ENCODE data around the gene TP53AIP1. TPM values are rescaled to one million over a fixed set of nuclear protein-coding genes. Genes with fewer than 3 reads are reported as not detected.

TP53AIP1 gene
- total and polyA plus RNA-seq, 2 of the 8 experiments (the other 6 are each of a cell fraction or from before 2014, with no cell fraction given) = 0.03 TPM; not detected in 1

DNA sequence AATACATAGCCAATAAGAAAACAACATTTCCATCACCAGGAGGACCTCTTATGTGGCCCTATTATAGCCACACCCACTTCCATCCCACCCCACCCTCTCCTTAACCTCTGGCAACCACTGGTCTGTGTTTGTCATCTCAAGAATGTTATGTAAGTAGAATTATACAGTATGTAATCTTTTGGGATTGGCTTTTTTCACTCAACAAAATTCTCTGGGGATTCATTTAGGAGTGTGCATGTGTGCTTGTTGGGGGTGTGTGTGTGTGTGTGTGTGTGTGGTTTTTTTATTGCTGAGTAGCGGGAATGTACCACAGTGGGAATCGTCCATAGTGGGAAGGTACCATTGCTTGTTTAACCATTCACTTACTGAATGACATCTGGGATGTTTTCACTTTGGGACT lies 46.3 kb downstream of the TP53AIP1 start:
- CTCF ChIA-PET (ENCODE audit: partially characterized antibody) = no interaction called here
- Histone ChIP-seq H3K36me3 (ENCODE audit: control insufficient read depth in 2 of 4, insufficient read depth in 4 of 4, low read length in 3 of 4) (no peaks in the 10 kb centered on the region), H3K79me1 (ENCODE audit: low read depth, low read length) (no peaks in the 10 kb centered on the region), H3K27me3 (replicated peaks in 1 of 4; ENCODE audit: control insufficient read depth in 3 of 4, extremely low read depth in 1 of 4, insufficient read depth in 3 of 4, low read length in 3 of 4) (peaks cover 22 to 71% (median 63%) of the 10 kb centered on the region in 4 experiments), H3K79me2 (ENCODE audit: control insufficient read depth in 1 of 2, insufficient read depth in 2 of 2, low read length in 2 of 2) (no peaks in the 10 kb centered on the region), H3K9me3 (ENCODE audit: insufficient read depth in 2 of 2, low read depth in 1 of 2, low read length in 1 of 2) (no peaks in the 10 kb centered on the region), H4K20me1 (replicated peaks in 1 of 2; ENCODE audit: control insufficient read depth in 1 of 2, insufficient read depth in 2 of 2, low read length in 2 of 2) (peaks cover 2 to 6% of the 10 kb centered on the region in 2 experiments), H3K9ac (replicated peaks in 1 of 4; ENCODE audit: extremely low read depth in 1 of 4, low read depth in 3 of 4, low read length in 3 of 4) (no peak overlapping the region), H3K4me3 (ENCODE audit: extremely low read depth in 1 of 4, insufficient read depth in 2 of 4, low read depth in 3 of 4, low read length in 4 of 4) (no peak overlapping the region), H4K5ac (ENCODE audit: insufficient read length, low read depth, low read length) (no peak overlapping the region), H4K8ac (ENCODE audit: extremely low read depth, insufficient read depth, low read length) (no peak overlapping the region), H2AFZ (ENCODE audit: low read length) (no peak overlapping the region), H3K4me2 (ENCODE audit: insufficient read depth in 1 of 2, low read depth in 2 of 2, low read length in 2 of 2) (no peak overlapping the region), H2AK5ac (ENCODE audit: low read depth, low read length) (no peak overlapping the region), H3K27ac (ENCODE audit: low read depth, low read length) (no peak overlapping the region), H3K18ac (ENCODE audit: extremely low read depth, low read length) (no peak overlapping the region), H3K56ac (replicated peaks; ENCODE audit: insufficient read length, low read depth, low read length) (no peak overlapping the region), H3K23ac (ENCODE audit: insufficient read length) (no peak overlapping the region), H3K14ac (ENCODE audit: insufficient read length) (no peak overlapping the region), H3K4ac (replicated peaks; ENCODE audit: insufficient read length, low read depth, low read length) (no peak overlapping the region), H3K4me1 (replicated peaks in 1 of 4; ENCODE audit: control insufficient read depth in 3 of 4, insufficient read depth in 4 of 4, low read length in 3 of 4) (peaks cover 4 to 9% (median 7%) of the 10 kb centered on the region in 4 experiments), H2BK5ac (ENCODE audit: low read depth, low read length) (no peak overlapping the region), H2BK12ac (ENCODE audit: low read depth, low read length) (no peak overlapping the region), H3K23me2 (ENCODE audit: low read depth, low read length) (no peaks in the 10 kb centered on the region; the same call in 1 of the 2 replicates), H2BK120ac (replicated peaks; ENCODE audit: low read depth, low read length) (no peak overlapping the region), H4K91ac (replicated peaks; ENCODE audit: insufficient read length, low read length) (no peak overlapping the region), H2BK15ac (ENCODE audit: low read length) (no peak overlapping the region), H2BK20ac (ENCODE audit: low read length) (no peak overlapping the region)
- FAIRE-seq (no peak), DNase-seq (ENCODE audit: low read depth in 1 of 2, low spot score in 2 of 2) (no peak)
- POLR2A ChIA-PET (ENCODE audit: partially characterized antibody) = no interaction called here
- TF ChIP-seq JUND (IDR thresholded peaks at IDR 0.05; ENCODE audit: low read length) (no peak), RAD21 (IDR thresholded peaks at IDR 0.05 in 1 of 2, conservative IDR thresholded peaks at IDR 0.05 in 1 of 2; ENCODE audit: low read depth in 2 of 2, low read length in 2 of 2) (no peak), EP300 (IDR thresholded peaks at IDR 0.05; ENCODE audit: borderline replicate concordance in 1 of 2, low read depth in 2 of 2, low read length in 2 of 2) (no peak), RXRA (IDR thresholded peaks at IDR 0.05; ENCODE audit: insufficient read depth, low read depth, low read length) (no peak), ATF2 (IDR thresholded peaks at IDR 0.05; ENCODE audit: low read length) (no peak), SRF (IDR thresholded peaks at IDR 0.05; ENCODE audit: low read depth, low read length) (no peak), EGR1 (IDR thresholded peaks at IDR 0.05; ENCODE audit: borderline replicate concordance, low read depth, low read length) (no peak), SP2 (IDR thresholded peaks at IDR 0.05; ENCODE audit: low read length) (no peak), MAX (IDR thresholded peaks at IDR 0.05) (no peak), BACH1 (IDR thresholded peaks at IDR 0.05; ENCODE audit: low read length) (no peak), CEBPB (IDR thresholded peaks at IDR 0.05; ENCODE audit: low read depth, low read length) (no peak), KDM4A (IDR thresholded peaks at IDR 0.05; ENCODE audit: low read depth, low read length, severe bottlenecking) (no peak)
- 70% methylated on average over 2 of the region's 2 CpGs; no CpG with 5 or more reads in 1 of the 2 experiments for WGBS, 2 experiments (ENCODE audit: extremely low coverage in 1 of 2, insufficient coverage in 1 of 2, insufficient read length in 1 of 2, insufficient replicate concordance in 2 of 2, low coverage in 1 of 2, low lambda C conversion rate in 2 of 2, missing lambda C conversion rate in 1 of 2)

All from H1 (cell line).